A673 (cell line): Measurements from ENCODE around the gene SEMA4D. TPM values are rescaled to one million over a fixed set of nuclear protein-coding genes. Genes with fewer than 3 reads are reported as not detected.

Experiments used
- BruUV-seq: library from RNA; stranded (reverse); fragments of 400-500 nt; replicated peaks from 2 replicates; lab custom pipeline; 2021; lab: Mats Ljungman, UMichigan
- CTCF ChIA-PET: fragments of 300-600 bp; sonication (Branson Sonifier 250); formaldehyde crosslinking; loops from one replicate; lab custom pipeline; 2022; ENCODE audit warnings: antibody characterized with exemption; lab: Charles Lee
- POLR2A ChIA-PET: fragments of 300-600 bp; sonication (Branson Sonifier 250); formaldehyde crosslinking; loops from one replicate; lab custom pipeline; 2022; ENCODE audit warnings: antibody characterized with exemption; ENCODE audit not compliant: low non-redundant PET; lab: Charles Lee
- DNase-seq: peaks from one replicate; pipeline ENCODE4 v3.0.0-alpha.2; 2015; ENCODE audit warnings: low spot score
- H3K27ac ChIP-seq: fragments of 200-600 bp; sonication (generic); 2 replicates; pipeline ENCODE4 v1.5.1; 2016; ENCODE audit warnings: mixed run types, low read depth, mild to moderate bottlenecking, mixed read lengths, antibody characterized with exemption, low read length; ENCODE audit not compliant: poor library complexity, severe bottlenecking
- H3K27me3 ChIP-seq: fragments of 200-600 bp; sonication (generic); replicated peaks from 2 replicates; pipeline ENCODE4 v1.6.1; 2017; ENCODE audit warnings: mixed run types, low read depth, mild to moderate bottlenecking, mixed read lengths, antibody characterized with exemption, low read length; ENCODE audit not compliant: insufficient read depth, poor library complexity
- H3K36me3 ChIP-seq: fragments of 200-600 bp; sonication (generic); 2 replicates; pipeline ENCODE4 v1.6.1; 2016; ENCODE audit warnings: mixed run types, mild to moderate bottlenecking, mixed read lengths, antibody characterized with exemption, low read length; ENCODE audit not compliant: insufficient read depth, poor library complexity, severe bottlenecking
- H3K4me1 ChIP-seq: fragments of 200-600 bp; sonication (generic); 2 replicates; pipeline ENCODE4 v1.6.1; 2017; ENCODE audit warnings: mixed run types, mild to moderate bottlenecking, mixed read lengths, antibody characterized with exemption, low read length; ENCODE audit not compliant: insufficient read depth, poor library complexity, severe bottlenecking
- H3K4me3 ChIP-seq: fragments of 200-600 bp; sonication (generic); 2 replicates; pipeline ENCODE4 v1.5.1; 2016; ENCODE audit warnings: low read depth, mixed run types, mild to moderate bottlenecking, mixed read lengths, low read length; ENCODE audit not compliant: poor library complexity, severe bottlenecking
- H3K9me3 ChIP-seq: fragments of 200-600 bp; sonication (generic); 2 replicates; pipeline ENCODE4 v1.6.1; 2016; ENCODE audit warnings: mixed run types, low read depth, mild to moderate bottlenecking, mixed read lengths, antibody characterized with exemption, low read length; ENCODE audit not compliant: poor library complexity, severe bottlenecking
- CTCF ChIP-seq: fragments of 300-800, 200-600 bp; sonication (generic); conservative IDR thresholded peaks from 2 replicates; pipeline ENCODE4 v1.5.1; 2017; ENCODE audit warnings: low read depth, mild to moderate bottlenecking, antibody characterized with exemption, low read length, moderate library complexity, mixed read lengths
- EZH2 ChIP-seq: fragments of 200-600 bp; sonication (generic); IDR thresholded peaks from 2 replicates; pipeline ENCODE4 v1.6.1; 2017; ENCODE audit warnings: borderline replicate concordance, low read depth, mild to moderate bottlenecking, mixed read lengths, antibody characterized with exemption, low read length; ENCODE audit not compliant: poor library complexity, severe bottlenecking
- intact Hi-C: fragments of 100-400 bp; cut with micrococcal nuclease; formaldehyde crosslinking; loops from one replicate; pipeline ENCODE4 v1.10.0; 2022; ENCODE audit not compliant: unreplicated experiment
- total RNA-seq: library from RNA; stranded (reverse); gene quantifications from 2 replicates; pipeline ENCODE4 v1.2.3, GENCODE V29; 2021

Gene SEMA4D
- total RNA-seq, 1 experiment from 2014 or later, result 14.2 TPM

DNA sequence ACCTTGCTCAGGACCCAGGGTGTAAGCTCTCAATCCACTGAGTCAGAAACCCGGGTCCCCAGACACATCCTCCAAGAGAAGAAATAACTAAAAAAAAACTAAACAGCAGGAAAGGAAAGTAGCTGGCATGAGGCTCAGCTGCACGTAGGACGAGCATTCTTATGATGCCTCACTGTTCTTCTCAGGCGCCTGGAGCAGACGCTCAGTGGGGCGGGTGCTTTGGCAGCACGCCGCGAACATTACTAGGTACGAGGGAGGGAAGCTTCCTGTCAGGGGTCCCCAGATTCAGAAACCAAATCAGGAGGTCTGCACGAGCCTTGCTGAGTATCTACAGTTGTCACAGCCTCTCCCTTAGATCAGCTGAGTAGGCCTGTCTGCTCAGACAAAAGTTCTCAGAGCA is 93.8 kb downstream of the SEMA4D start:
- no TSS peak for BruUV-seq
- Histone ChIP-seq H3K4me1 (no peaks in the 10 kb centered on the region), H3K27ac (no peak overlapping the region), H3K9me3 (no peaks in the 10 kb centered on the region), H3K4me3 (no peak overlapping the region), H3K27me3 (no peaks in the 10 kb centered on the region), H3K36me3 (no peaks in the 10 kb centered on the region)
- ChIA-PET POLR2A (interaction anchor here (0.7 kb wide), 1 partner anchor 27 kb away, joined by 3 read pairs; no protein-coding TSS in a partner anchor), CTCF (no interaction called here)
- no peak for DNase-seq
- TF ChIP-seq EZH2 (no peak), CTCF (no peak)
- intact Hi-C loops, result no loop called here

GRCh38 chr9:89402695-89403427 is 95.1 kb downstream of the SEMA4D start:
- ChIA-PET POLR2A (no interaction called here), CTCF (no interaction called here)
- Histone ChIP-seq H3K36me3 (no peaks in the 10 kb centered on the region), H3K4me1 (no peaks in the 10 kb centered on the region), H3K27me3 (no peaks in the 10 kb centered on the region), H3K9me3 (no peaks in the 10 kb centered on the region), H3K4me3 (no peak overlapping the region), H3K27ac (no peak overlapping the region)
- no peak for DNase-seq
- no peak for TF ChIP-seq EZH2
- TF ChIP-seq CTCF, result no peak
- intact Hi-C loops, result no loop called here
- BruUV-seq, result no TSS peak

DNA sequence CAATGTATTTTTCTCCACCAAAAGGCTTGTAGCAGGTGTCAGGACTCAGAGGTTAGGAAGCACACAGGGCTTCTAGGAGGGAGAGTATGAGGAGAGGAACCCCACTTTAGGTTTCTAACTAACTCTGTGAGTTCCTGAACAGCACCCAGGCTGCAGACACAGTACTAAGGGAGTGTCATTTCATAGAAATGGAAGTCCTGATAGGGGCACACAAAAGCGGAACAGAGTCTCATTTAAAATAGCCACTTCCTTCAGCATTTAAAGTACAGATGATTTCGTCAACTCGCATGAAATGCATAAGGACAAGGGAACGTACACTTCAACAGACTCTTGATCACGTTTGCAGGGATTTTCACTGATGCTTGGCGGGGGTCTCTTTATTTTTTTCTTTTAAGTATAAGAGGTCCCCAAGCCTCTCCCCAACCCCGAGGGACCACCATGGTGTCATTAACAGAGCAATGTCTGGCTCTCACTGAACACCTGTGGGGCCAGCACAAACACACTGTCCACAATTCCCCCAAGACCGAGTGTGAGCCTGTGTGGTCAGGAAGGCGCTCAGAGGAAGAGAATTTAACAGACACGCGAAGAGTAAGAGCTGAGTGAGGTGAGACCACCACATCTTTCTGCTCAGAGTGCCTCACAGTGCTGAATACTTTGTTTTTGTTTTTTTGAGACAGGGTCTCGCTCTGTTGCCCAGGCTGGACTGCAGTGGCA is 97.4 kb downstream of the SEMA4D start:
- Histone ChIP-seq H3K4me1 (no peaks in the 10 kb centered on the region), H3K36me3 (no peaks in the 10 kb centered on the region), H3K27ac (no peak overlapping the region), H3K27me3 (no peaks in the 10 kb centered on the region), H3K4me3 (no peak overlapping the region), H3K9me3 (no peaks in the 10 kb centered on the region)
- POLR2A ChIA-PET, result no interaction called here
- intact Hi-C loops, result no loop called here
- no peak for DNase-seq
- TF ChIP-seq CTCF, result no peak
- no peak for TF ChIP-seq EZH2
- CTCF ChIA-PET, result no interaction called here
- BruUV-seq, result no TSS peak
